Limb (tissue), 2 donors: ENCODE measurements around the gene ACER2.
A peak's percentile ranks its signal among the peaks of the same experiment; 100 is the strongest.

Experiments
- DNase-seq, 2 donors: peaks; one replicate each; pipeline ENCODE4 v3.0.0-alpha.2; 2016; ENCODE audit errors: extremely low spot score in 2 of 2

The ACER2 gene

DNA sequence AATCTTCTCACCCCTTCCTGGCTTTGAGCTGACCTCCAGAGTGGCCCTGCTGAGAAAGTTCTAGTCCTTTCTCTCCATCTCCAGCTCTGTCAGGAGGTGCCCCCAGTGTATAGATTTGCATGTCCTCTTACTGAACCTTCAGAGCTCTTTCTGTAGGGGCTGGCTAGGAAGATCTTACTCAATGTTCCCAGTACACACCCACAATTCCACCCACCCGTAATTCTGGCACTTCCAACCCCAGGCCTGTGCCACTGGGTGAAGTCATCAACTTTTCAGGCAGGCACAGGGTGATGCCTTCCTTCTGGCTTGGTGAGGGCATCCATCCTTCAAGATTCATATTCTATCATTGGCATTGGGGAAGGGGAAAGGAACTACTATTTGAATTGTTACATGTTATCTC, 75.9 kb downstream of the ACER2 start:
- no peak for DNase-seq

DNA sequence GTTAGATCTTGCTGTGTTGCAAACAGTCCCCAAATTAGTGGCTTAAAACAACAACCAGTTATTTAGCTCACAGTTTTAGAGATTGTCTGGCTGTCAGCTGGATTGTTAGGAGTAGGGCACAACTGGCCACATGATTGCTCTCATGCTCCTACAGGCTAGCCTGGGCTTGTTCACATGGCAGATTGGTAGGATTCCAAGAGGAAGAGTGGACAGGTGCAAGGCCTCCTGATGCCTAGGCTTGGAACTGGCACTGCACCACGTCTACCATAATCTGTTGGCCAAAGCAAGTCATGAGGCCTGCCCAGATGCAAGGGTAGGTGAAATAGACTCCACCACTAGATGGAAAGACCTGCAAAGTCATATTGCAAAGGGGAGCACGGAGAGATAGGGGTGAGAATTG, 76.4 kb downstream of the ACER2 start:
- no peak for DNase-seq

DNA sequence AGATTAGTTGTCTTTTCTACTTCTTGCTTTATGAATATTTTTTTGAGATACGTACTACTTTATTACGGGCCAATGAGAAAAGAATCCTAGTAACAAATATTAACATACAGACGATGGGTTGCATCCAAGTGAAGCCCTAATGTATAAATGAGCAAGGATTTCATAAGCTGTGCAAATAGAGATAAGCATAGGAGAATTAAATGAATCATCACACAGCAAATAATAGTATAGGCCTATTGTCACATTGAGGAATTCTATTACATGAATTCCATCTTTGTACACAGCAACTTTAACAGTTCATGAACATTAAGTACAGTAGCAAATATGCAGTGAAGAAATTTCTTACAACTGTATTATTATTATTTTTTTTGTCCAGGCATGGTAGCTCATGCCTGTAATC, 78.0 kb downstream of the ACER2 start:
- no peak for DNase-seq

DNA sequence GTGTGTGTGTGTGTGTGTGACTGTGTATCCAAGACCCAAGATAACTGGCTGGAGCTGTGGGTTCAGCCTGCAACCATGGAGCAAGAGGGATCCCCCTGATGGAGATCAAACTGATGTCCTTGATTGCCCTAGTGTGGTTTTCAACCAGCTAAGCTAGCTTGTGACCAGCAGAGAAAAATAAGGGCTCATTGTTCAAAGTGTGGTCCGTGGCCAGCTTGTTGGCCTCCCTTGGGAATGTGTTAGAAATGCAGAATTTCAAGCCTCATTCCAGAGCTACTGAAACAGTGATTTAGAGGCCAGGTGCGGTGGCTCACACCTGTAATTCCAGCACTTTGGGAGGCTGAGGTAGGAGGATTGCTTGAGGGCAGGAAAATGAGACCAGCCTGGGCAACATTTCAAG, 79.9 kb downstream of the ACER2 start:
- no peak for DNase-seq

DNA sequence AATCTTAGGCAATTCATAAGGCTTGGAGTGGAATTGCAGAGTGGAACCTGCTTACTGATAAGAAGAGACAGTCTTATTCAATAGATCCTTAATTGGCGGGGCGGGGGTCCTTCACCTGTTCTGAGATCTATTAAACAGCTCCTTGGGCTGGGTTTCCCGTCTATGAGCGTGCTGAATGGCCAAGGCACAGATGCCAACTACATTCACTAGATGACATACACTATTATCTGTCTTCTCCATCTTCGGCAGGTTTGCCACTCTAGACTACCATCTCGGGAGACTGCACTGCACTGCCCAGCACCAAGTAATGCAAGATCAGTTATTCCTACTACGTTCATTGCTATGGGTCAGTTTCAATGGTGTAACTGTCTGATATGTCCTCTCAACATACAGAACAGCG, 81.5 kb downstream of the ACER2 start:
- DNase-seq = no peak

DNA sequence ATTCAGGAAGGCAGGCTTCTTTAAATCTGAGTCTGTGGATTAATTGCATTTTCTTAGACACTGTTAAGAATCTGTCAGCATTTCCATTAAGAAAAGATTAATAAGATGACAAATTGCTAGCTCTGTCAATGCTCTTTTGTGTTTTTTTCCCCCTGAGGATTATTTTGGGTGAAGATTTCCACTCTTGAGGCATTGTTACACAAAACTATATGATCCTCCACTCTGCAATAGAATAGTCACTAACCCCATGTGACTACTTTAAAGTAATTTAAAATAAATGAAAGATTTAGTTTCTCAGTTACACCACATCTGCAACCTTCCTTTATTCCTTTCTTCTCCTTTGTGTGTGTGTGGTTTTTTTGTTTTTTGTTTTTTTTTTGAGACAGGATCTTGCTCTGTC, 82.0 kb downstream of the ACER2 start:
- no peak for DNase-seq

DNA sequence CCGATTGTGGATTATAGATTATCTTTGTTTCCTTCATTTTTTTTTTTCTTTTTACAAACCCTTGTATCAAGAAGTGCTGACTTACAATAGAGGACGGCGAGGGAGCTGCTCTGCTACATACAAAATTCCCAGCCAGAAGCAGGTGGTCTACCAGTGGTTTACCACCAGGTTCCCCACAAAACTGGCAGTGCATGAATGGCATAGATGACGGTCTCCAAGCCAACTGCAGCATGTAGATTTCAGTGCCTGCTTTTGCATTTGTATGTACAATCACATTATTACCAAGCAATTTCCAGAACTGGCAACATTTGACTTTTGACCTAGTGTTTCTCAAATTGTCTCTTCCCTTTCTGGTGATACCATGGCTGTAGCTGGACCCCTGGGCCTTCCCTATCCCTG, 84.0 kb downstream of the ACER2 start:
- no peak for DNase-seq

DNA sequence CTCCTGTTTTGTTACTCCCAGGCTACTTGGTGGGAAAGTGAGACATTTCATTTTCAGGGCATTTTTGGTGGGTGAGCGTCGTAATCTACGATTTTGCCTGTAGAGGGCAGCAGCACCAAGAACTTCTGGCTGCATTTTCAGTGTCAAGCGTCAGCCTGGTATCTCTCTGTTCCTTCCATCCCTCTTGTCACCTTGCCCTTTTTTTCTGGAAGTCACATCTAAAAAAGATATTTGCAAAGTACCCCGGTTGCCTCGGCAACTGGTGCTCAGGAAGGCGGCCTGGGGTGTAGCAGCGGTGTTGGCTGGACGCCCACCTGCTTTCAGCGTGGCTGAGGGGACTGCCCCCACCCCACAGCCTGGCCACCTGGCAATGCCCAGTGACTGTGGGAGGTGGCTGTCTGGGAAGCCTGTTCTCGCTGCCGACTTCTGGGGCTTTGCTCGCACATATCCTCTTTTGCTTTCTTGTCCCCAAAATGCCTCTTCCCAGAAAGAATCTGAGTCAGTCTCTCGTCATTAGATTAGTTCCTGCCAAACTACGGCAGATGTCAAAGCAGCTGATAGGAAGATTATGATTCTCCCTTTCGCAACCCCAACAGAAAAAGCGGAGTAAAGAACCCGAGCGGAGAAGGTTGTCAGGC, 84.5 kb downstream of the ACER2 start:
- peak; percentile 63 to 73 for DNase-seq

DNA sequence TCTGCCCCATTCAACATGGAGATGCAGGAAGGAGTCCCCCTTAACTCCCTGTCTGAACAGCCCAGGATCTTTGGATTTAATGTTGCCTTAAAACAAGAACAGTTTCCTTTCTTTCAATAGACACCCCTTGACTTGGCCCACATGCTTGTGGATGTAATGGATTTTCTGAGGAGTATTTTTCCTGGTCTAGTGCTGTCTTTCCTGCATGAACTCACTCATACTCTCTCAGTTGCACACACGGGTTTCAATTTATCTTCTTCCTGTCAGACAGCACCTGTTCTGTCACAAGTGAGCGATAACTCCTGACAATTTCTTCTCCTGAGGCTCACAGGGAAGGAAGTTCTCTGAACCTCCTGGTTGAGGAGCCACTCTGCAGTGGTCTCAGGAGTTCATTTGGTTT, 85.1 kb downstream of the ACER2 start:
- DNase-seq = no peak

DNA sequence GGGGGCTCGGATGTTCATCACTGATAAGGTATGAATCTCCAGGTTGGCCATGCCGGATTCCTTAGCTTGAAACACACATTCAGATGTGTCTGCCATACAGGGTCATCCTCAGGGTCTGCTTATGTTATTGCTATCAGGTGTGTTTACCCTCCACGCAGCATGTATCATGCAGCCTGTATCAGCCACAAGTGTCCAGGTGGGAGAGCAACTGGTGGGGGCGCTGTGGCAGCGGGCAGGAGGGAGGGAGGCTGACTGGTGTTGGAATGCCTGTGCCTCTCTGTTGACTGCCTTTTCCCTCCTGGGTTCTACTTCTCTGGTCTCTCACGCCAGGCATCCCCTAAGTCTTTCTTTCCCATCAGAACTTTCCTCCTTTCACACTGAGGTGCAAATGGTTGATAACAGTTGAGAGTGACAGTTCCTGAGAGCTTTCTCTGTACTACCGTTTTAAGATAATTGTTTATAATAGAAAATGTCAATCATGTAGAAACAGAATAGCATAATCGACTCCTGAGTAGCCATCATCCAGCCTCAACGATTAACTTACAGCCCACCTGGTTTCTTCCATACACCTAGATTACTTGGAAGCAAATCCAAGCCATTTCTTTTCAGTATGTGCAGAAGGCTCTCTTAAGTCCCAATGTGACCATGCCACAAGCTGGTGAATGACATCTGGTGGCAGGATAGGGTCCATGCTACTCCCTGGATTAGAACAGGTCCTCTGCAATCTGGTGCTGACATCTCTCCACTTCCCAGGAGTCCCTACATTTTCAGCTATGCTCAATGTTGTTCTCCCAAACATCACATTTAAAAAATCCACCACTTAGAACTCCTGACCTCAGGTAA, 86.6 kb downstream of the ACER2 start:
- DNase-seq = no peak

DNA sequence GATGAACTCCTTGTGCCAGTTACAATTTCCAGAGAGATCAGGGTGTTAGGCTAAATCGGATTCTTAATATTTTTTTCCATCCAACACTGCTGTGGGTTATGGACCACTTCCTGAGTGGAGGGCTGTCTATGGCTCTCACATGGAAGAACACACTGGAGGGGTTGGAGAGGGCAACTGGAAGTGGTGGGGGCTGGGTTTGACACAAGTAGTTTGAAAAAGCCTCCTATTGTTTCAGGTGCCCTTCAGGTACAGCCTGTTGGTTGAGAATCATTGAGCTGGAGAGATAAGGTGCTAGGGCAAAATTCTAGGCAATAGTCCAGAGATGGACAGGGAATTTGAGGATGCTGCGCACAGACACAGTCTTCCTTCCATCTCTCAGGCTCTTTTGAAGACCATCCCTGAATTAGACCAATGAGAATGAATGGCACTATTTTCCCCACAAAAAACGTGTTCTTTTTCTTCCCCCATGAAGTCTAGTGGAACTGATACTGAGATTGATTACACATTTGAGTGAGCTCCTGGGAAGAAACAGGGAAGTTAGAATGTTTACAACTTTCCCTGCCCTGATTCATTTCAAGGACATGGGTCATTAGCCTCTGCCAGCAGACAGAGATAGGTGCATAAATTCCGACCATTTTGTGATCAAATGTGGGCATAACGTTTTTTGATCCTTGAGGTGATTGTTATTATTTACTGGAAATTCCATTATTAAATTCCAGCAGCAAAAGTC, 87.7 kb downstream of the ACER2 start:
- DNase-seq = no peak

DNA sequence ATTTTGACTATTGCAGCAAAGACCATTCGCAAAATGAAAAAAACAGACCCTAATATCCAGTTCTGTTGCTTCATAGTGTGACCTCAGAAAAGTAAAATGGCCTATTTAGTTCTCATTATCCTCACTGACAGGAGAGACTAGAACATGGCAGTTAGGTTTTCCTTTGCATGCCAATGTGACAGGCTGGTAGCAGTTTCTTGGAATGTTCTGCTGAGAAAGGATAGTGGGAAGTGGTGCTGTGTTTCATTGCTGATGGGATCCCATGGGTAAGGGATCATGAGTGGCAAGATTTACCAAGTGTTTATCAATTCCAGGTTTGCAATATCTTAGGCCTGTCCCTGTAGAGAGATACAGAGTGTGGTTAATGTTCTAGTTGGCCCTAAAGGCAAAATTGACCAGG, 88.5 kb downstream of the ACER2 start:
- no peak for DNase-seq

DNA sequence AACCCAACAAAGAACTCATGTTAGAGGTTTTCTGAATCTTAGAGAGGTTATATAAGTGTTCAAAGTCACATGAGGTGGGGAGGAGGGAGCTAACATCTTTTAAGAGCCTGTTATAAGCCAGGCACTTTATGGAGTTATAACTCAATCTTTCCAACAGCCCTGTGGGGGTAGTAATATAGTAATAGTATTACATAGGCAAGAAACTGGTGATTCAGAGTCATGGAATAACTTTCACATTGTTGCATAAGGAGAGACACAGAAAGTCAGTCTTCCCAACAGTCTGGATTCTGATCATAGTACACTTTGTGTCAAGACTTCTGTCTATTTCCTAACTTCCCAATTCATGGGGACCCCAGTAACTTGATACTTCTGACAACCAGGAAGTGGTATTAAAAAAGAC, 89.2 kb downstream of the ACER2 start:
- no peak for DNase-seq
